HG03354 (cell line): ENCODE measurements around the gene SLC28A2.
"Not testable (repeated sequence)": the region's sequence is repeated elsewhere in the genome, so short reads cannot be mapped to it uniquely, and the experiment has no call there.

ENCODE experiments used
- ATAC-seq: cut with Tn5 transposase; IDR thresholded peaks from one replicate; pipeline ENCODE4 v1.9.1; 2021; ENCODE audit warnings: mild to moderate bottlenecking; ENCODE audit not compliant: unreplicated experiment, poor library complexity, severe bottlenecking

SLC28A2 gene

GRCh38 chr15:45251888-45252287 lies at the start of gene SLC28A2:
Gene SLC28A2, plus strand, starts transcription at chr15:45252234. Its CDS starts 982 bp downstream, at chr15:45253216.
- ATAC-seq: no peak

- ATAC-seq: no peak
These were observed 48.9 kb upstream of the SLC28A2 start for GRCh38 chr15:45203182-45203581.

- peak; percentile 31 for ATAC-seq
These were observed 46.8 kb upstream of the SLC28A2 start for GRCh38 chr15:45205192-45205591.

- no peak for ATAC-seq
These were observed 39.5 kb upstream of the SLC28A2 start for GRCh38 chr15:45212493-45212892.

GRCh38 chr15:45221053-45221599 lies 30.9 kb upstream of the SLC28A2 start:
- ATAC-seq: no peak

GRCh38 chr15:45221967-45222366 lies 30.1 kb upstream of the SLC28A2 start:
- no peak for ATAC-seq

- no peak for ATAC-seq
These were observed 27.3 kb upstream of the SLC28A2 start for GRCh38 chr15:45224621-45225217.

- no peak for ATAC-seq
These were observed 26.3 kb upstream of the SLC28A2 start for GRCh38 chr15:45225506-45226273.

GRCh38 chr15:45228931-45229330 lies 23.1 kb upstream of the SLC28A2 start:
- no peak for ATAC-seq

GRCh38 chr15:45230245-45230965 lies 21.6 kb upstream of the SLC28A2 start:
- no peak for ATAC-seq

- ATAC-seq: no peak
These were observed 20.9 kb upstream of the SLC28A2 start for GRCh38 chr15:45231132-45231531.

- no peak for ATAC-seq
These were observed 20.0 kb upstream of the SLC28A2 start for GRCh38 chr15:45231864-45232562.

- ATAC-seq: no peak
These were observed 17.3 kb upstream of the SLC28A2 start for GRCh38 chr15:45234562-45235235.

GRCh38 chr15:45236806-45237205 lies 15.2 kb upstream of the SLC28A2 start:
- ATAC-seq: not testable (repeated sequence)

GRCh38 chr15:45242289-45242688 lies 9.7 kb upstream of the SLC28A2 start:
- no peak for ATAC-seq

GRCh38 chr15:45249125-45249780 lies 2.8 kb upstream of the SLC28A2 start:
- ATAC-seq: no peak

- no peak for ATAC-seq
These were observed 1.3 kb downstream of the SLC28A2 start for GRCh38 chr15:45253330-45253729.

- no peak for ATAC-seq
These were observed 2.4 kb downstream of the SLC28A2 start for GRCh38 chr15:45254405-45254804.

GRCh38 chr15:45254824-45255223 lies 2.8 kb downstream of the SLC28A2 start:
- not testable (repeated sequence) for ATAC-seq
